MM.1S (cell line): Measurements from ENCODE around the gene NUP133.

ENCODE experiments used
- DNase-seq: peaks from one replicate; pipeline ENCODE4 v3.0.0-alpha.2; 2015
- H2AFZ ChIP-seq: fragments of 300-600 bp; sonication (generic); 2 replicates; pipeline ENCODE4 v1.6.0; 2016; ENCODE audit warnings: antibody characterized with exemption, low read length
- H3F3A ChIP-seq: fragments of 300-600 bp; sonication (generic); 2 replicates; pipeline ENCODE4 v1.6.1; 2016; ENCODE audit warnings: mild to moderate bottlenecking, antibody characterized with exemption, low read length, moderate library complexity, mixed read lengths; ENCODE audit not compliant: insufficient read depth
- H3K27ac ChIP-seq: fragments of 300-600 bp; sonication (generic); 2 replicates; pipeline ENCODE4 v1.5.1; 2016; ENCODE audit warnings: mild to moderate bottlenecking, low read length
- H3K27me3 ChIP-seq: fragments of 300-600 bp; sonication (generic); replicated peaks from 2 replicates; pipeline ENCODE4 v1.6.0; 2016; ENCODE audit warnings: low read length; ENCODE audit not compliant: insufficient read depth
- H3K36me3 ChIP-seq: fragments of 300-600 bp; sonication (generic); replicated peaks from 2 replicates; pipeline ENCODE4 v1.6.1; 2016; ENCODE audit warnings: mild to moderate bottlenecking, low read length, mixed read lengths; ENCODE audit not compliant: insufficient read depth
- H3K4me1 ChIP-seq: fragments of 300-600 bp; sonication (generic); 2 replicates; pipeline ENCODE4 v1.6.1; 2016; ENCODE audit warnings: low read length, mixed read lengths
- H3K4me2 ChIP-seq: fragments of 300-600 bp; sonication (generic); 2 replicates; pipeline ENCODE4 v1.6.0; 2016; ENCODE audit warnings: low read depth, low read length
- H3K4me3 ChIP-seq: fragments of 300-600 bp; sonication (generic); 2 replicates; pipeline ENCODE4 v1.5.1; 2016; ENCODE audit warnings: low read length, mixed read lengths
- H3K79me2 ChIP-seq: fragments of 300-600 bp; sonication (generic); 2 replicates; pipeline ENCODE4 v1.6.1; 2016; ENCODE audit warnings: mixed run types, low read length, mixed read lengths
- H3K9ac ChIP-seq: fragments of 300-600 bp; sonication (generic); 2 replicates; pipeline ENCODE4 v1.6.1; 2016; ENCODE audit warnings: low read length, mixed read lengths
- H3K9me2 ChIP-seq: fragments of 300-600 bp; sonication (generic); replicated peaks from 2 replicates; pipeline ENCODE4 v1.6.1; 2016; ENCODE audit warnings: mild to moderate bottlenecking, low read length, mixed read lengths; ENCODE audit not compliant: insufficient read depth
- H3K9me3 ChIP-seq: fragments of 300-600 bp; sonication (generic); replicated peaks from 2 replicates; pipeline ENCODE4 v1.6.1; 2016; ENCODE audit warnings: mild to moderate bottlenecking, low read length, mixed read lengths; ENCODE audit not compliant: insufficient read depth
- H4K20me1 ChIP-seq: fragments of 300-600 bp; sonication (generic); 2 replicates; pipeline ENCODE4 v1.6.1; 2016; ENCODE audit warnings: mild to moderate bottlenecking, low read length, moderate library complexity, mixed read lengths; ENCODE audit not compliant: insufficient read depth
- CTCF ChIP-seq: fragments of 300-600 bp; sonication (generic); IDR thresholded peaks from 2 replicates; pipeline ENCODE4 v1.5.1; 2016; ENCODE audit warnings: antibody characterized with exemption, low read length, mixed read lengths
- EZH2 ChIP-seq: fragments of 300-600 bp; sonication (generic); optimal IDR thresholded peaks from 2 replicates; pipeline ENCODE3; 2017; ENCODE audit warnings: low read depth, mild to moderate bottlenecking, antibody characterized with exemption, low read length, mixed read lengths
- EZH2phosphoT487 ChIP-seq: fragments of 300-600 bp; sonication (generic); IDR thresholded peaks from 2 replicates; pipeline ENCODE4 v1.6.1; 2018; ENCODE audit warnings: antibody characterized with exemption, low read length

NUP133 gene

GRCh38 chr1:229457436-229457835, 50.7 kb downstream of the NUP133 start:
- no peak for TF ChIP-seq EZH2phosphoT487
- no peak for TF ChIP-seq CTCF
- TF ChIP-seq EZH2 = no peak
- Histone ChIP-seq H3K27me3 (no peaks in the 10 kb centered on the region), H3K9me2 (no peaks in the 10 kb centered on the region), H3K9me3 (no peaks in the 10 kb centered on the region), H3K36me3 (0 out of 2 replicates have a peak, but pooled peaks cover 3% of the 10 kb centered on the region), H3K4me1 (no peaks in the 10 kb centered on the region), H3F3A (no peaks in the 10 kb centered on the region), H2AFZ (no peak overlapping the region), H3K79me2 (no peaks in the 10 kb centered on the region), H3K4me3 (no peak overlapping the region), H3K4me2 (no peak overlapping the region), H4K20me1 (no peaks in the 10 kb centered on the region), H3K9ac (no peak overlapping the region), H3K27ac (no peak overlapping the region)
- no peak for DNase-seq

GRCh38 chr1:229456016-229456415, 52.1 kb downstream of the NUP133 start:
- no peak overlapping the region for H3K4me3 ChIP-seq
- H3K27ac ChIP-seq = no peak overlapping the region
- no peaks in the 10 kb centered on the region for H3K9me2 ChIP-seq
- H3K9me3 ChIP-seq = no peaks in the 10 kb centered on the region
- H3K79me2 ChIP-seq = no peaks in the 10 kb centered on the region
- DNase-seq = no peak
- H3K4me1 ChIP-seq = no peaks in the 10 kb centered on the region
- no peaks in the 10 kb centered on the region for H3F3A ChIP-seq
- no peak overlapping the region for H2AFZ ChIP-seq
- no peak overlapping the region for H3K9ac ChIP-seq
- H3K4me2 ChIP-seq = no peak overlapping the region
- no peaks in the 10 kb centered on the region for H3K27me3 ChIP-seq
- no peaks in the 10 kb centered on the region for H3K36me3 ChIP-seq
- TF ChIP-seq CTCF = no peak
- no peaks in the 10 kb centered on the region for H4K20me1 ChIP-seq

DNA sequence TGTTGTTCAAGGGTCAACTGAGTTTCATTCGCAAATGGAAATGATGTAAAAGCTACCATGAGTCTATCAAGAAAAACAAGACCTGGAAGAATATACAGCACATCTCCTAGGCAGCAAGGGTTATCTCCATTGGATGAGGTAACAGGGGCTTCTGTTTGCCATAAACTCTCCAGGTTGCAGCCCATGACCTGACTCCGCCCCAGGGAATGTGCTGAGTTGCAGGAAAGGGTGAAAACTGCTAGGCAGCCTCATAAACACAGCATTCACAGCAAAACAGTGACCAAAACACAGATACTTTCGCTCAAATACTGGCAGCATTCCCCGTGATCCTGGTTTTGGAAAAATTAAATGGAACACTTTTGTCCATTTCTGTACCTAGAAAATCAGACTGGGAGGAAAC, 54.1 kb downstream of the NUP133 start:
- H3K4me1 ChIP-seq = no peaks in the 10 kb centered on the region
- no peaks in the 10 kb centered on the region for H3F3A ChIP-seq
- no peaks in the 10 kb centered on the region for H3K36me3 ChIP-seq
- no peak overlapping the region for H2AFZ ChIP-seq
- H3K79me2 ChIP-seq = no peaks in the 10 kb centered on the region
- H3K9ac ChIP-seq = no peak overlapping the region
- DNase-seq = no peak
- no peaks in the 10 kb centered on the region for H3K9me3 ChIP-seq
- H3K4me2 ChIP-seq = no peak overlapping the region
- no peaks in the 10 kb centered on the region for H3K27me3 ChIP-seq
- TF ChIP-seq EZH2 (no peak), EZH2phosphoT487 (no peak), CTCF (no peak)
- no peaks in the 10 kb centered on the region for H3K9me2 ChIP-seq
- no peak overlapping the region for H3K27ac ChIP-seq
- no peaks in the 10 kb centered on the region for H4K20me1 ChIP-seq
- H3K4me3 ChIP-seq = no peak overlapping the region
